GM18499 (cell line): ENCODE results near the gene OR51E1.

Experiments used
- ATAC-seq: cut with Tn5 transposase; IDR thresholded peaks from one replicate; pipeline ENCODE4 v1.9.1; 2021; ENCODE audit warnings: moderate number of reproducible peaks; ENCODE audit not compliant: insufficient read depth, unreplicated experiment

The OR51E1 gene

GRCh38 chr11:4647766-4648165 is 4.0 kb downstream of the OR51E1 start:
- ATAC-seq, result no peak

- ATAC-seq, result peak; percentile 76
Measured at GRCh38 chr11:4654635-4655369, 11.0 kb downstream of the OR51E1 start.

- ATAC-seq, result no peak
Measured at GRCh38 chr11:4658629-4659445, 15.1 kb downstream of the OR51E1 start.

- ATAC-seq, result no peak
Measured at GRCh38 chr11:4662876-4663275, 19.1 kb downstream of the OR51E1 start.

GRCh38 chr11:4664183-4664582 is 20.4 kb downstream of the OR51E1 start:
- ATAC-seq, result no peak

DNA sequence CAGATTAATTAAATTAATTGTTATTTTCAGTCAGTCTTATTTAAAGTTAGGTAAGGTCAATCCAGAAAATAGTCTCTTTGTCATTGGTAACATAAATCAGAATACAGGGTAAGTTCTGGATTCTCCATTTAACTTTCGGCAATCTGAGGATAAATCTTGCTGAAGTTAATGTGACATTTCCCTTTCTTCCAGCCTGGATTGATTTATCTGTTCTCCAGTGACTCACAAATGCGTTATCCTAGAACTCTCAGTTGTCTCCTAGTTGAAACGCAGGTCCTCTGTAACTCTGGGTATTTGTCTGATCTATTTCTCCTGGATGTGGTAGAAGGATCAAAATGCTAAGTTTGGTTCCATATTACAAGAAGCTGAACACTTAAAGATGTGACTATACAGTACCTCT is 21.0 kb downstream of the OR51E1 start:
- ATAC-seq, result no peak

- ATAC-seq, result no peak
Measured at GRCh38 chr11:4665424-4665823, 21.6 kb downstream of the OR51E1 start.

DNA sequence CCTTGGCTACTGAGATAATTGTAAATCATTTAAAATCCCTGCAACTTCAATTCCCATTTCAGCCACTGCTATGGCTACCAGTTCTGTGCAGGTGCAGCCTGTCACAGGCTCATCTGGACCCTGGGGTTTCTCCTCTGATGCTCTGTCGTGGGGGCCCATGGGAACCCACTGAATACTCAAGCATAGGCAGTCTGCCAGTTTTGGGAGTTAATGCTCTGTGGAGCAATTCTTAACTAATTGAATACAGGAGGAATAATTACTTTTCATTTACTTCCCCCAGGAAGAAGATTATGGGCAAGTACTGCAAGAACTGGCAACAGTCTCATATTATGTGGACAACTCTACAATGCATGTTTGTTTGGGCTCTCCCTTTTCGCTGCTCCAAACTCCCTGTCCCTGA is 28.0 kb downstream of the OR51E1 start:
- no peak for ATAC-seq

DNA sequence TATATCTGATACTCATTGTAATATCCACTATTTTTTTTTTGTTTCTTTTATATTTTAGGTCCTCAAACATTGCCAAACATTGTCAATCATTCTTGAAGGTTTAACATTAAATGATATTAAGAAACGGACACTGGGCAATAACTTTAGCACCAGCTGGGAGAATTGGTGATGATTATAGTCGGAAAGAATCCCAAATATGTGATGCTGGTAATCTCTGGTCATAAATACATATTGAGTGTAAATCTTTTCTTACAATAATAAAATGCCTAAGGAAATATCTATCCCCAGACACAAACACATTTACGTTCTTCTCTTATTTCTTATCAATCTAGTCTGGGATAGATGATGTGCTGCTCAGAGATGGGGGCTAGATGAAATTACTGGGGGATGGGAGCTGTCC is 28.7 kb downstream of the OR51E1 start:
- ATAC-seq, result no peak

DNA sequence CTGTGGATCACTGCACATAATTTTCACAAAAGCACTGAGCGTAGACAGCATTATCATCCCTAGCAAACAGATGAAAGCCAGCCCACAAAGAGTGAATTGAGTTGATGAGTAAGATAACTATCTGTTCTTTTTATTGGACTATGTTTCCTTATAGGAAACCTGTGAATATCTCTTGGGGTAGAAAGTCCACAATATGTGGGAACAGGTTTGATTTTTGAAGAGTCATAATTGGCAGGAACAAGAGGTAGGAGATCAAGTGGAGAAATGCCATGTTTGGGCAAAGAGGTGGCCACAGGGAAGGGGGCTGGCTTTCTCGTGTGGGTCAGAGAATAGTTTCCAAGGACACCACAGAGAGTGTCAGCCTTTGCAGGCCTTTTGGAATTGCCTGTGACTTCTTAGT is 30.0 kb downstream of the OR51E1 start:
- no peak for ATAC-seq

DNA sequence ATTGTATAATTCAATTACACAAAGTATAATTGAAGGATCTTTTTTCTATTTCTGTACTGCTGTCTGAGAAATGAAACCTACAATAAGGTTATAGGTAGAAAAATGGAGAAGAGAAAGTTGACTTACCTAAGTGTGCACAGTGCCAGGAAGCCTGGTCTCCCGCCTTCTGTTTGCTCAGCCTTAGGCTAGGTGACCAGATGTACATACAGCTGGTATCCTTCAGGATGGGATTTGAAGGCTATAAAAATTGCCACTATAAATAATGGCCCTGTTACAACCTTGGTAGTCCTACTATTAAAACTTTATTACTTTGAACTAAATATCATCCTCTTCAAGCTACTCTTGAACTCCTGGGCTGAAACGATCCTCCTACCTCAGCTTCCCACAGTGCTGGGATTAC is 34.2 kb downstream of the OR51E1 start:
- no peak for ATAC-seq

GRCh38 chr11:4680341-4680740 is 36.6 kb downstream of the OR51E1 start:
- no peak for ATAC-seq

DNA sequence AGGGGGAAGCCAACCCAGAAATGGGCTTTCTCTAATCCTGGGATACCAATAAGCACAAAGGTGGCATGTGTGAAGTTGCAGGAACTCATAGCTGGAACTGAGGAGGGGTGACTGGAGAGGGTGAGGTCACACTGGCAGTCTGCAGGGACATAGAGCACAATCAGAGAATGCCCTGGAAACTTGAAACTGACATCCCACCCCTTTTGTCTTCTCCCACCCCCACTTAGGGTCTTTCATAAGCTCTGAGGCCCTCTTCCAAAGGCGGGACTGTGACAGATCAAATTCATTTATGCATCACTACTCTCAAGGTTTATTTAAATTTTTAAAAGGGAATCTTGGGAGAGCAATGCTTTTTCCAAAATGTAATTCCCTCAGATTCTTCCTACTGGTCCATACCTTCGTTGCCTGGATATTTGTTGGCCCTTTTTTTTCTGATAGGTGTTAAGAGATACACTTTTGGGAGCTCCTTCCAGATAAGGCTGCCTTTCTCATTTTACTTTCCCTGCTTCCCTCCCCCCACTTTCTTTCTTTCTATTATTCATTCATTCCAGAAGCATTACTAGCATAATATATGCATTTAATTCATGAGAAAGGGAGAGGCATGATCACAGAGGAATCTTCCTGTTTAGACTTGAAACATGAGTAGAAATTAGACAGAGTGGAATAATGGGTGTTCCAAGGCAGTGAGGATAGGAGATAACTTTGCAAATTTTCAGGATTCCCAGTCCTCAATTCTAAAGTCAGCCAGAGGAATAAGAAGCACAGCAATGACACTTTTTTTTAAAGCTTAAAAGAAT is 39.0 kb downstream of the OR51E1 start:
- ATAC-seq, result no peak

GRCh38 chr11:4684631-4685285 is 41.0 kb downstream of the OR51E1 start:
- ATAC-seq, result no peak

DNA sequence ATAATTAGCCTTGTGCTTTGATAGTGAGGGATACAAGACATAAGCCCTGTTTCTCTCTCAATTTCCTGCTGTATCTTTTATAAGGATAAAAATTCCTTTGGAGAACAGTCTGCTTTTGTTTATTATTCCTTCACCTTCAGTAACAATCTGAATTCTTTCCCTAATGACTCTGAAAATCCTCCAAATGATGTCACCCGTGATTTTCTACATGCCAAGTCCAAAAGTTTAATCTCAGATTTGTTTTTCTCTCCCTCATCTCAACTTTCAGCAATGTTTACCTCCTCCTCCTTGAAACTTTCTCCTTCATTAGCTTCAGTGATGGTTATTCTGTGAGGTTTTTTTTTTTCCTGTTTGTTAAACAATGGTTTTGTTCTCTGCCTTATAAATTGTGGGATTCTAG is 51.7 kb downstream of the OR51E1 start:
- no peak for ATAC-seq

- no peak for ATAC-seq
Measured at GRCh38 chr11:4697585-4697984, 53.8 kb downstream of the OR51E1 start, which contains the start of gene OR51E2. OR51E2 (minus strand) TSS chr11:4697853; CDS start chr11:4682711, 15,142 bp downstream.

DNA sequence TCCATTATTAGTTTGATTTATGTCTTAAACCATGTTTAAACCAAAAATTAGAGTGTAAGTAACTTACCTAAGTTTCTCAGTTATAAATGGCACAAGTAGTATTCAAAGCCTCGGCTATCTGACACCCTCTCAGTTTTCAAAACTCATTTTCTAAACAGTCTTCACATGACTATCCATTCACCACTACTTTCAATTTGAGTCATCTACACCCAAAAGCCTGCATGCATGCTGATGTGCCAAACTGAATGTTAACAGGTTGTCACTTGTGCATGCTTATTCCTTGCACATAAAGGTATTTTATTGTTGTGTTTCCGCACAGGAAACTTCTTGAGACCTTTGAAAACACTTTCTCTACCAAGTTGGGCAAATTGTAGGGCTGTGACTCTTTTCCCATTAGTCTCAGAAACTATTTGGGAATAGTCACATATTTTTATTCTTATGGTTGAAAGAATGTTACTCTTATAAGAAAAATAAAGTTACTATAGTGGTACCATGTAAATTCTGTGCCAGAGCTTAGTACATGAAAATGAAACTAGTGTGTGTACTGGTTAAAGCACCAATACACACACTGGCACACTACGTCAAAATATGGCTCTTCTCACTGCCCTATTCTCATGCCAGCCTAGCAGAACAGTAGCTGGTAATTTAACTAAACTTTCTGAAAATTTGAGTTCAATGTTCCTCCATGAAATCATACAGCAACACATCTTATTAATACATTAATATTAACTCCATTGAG is 56.1 kb downstream of the OR51E1 start:
- ATAC-seq, result peak; percentile 96

- no peak for ATAC-seq
Measured at GRCh38 chr11:4700436-4700820, 56.6 kb downstream of the OR51E1 start.

DNA sequence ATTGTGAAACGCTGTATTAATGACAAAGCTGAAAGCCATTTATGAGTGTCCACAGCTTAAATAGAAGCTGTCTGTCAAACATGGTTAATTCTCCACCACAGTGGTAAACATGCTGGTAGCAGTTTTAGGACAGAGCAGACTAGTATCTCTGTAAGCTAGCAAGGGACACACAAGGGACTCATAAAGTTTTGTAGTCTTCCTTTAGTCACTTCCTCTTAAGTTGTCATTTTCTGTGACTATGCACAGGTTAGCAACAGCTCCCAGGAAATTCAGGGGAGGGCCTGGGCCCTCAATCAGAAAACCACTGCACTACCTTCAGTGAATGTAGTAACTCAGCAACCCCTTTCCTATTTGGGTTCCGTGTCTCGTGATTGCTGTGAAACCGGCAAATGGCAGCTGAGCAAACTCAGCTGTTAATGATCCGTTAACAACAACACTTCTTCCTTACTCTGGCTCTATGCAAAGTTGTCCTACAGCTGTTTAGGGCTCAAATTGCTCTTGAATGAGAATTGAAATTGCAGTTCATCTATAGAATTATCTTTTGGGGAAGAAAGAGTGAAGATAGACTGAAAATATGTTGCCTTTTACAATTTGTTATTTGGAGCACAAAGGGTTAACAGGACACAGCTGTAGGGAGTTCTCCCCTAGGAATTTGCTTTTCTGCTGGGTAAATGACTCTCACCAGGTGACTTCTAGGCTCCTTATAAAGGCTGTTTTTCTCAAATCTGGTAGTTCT is 60.4 kb downstream of the OR51E1 start, which contains the start of gene MMP26:
Gene MMP26, plus strand, starts transcription at position 731 of the 736 bp plus-strand sequence.
- no peak for ATAC-seq
